ENCODE results near the gene GPRC5B.

DNA sequence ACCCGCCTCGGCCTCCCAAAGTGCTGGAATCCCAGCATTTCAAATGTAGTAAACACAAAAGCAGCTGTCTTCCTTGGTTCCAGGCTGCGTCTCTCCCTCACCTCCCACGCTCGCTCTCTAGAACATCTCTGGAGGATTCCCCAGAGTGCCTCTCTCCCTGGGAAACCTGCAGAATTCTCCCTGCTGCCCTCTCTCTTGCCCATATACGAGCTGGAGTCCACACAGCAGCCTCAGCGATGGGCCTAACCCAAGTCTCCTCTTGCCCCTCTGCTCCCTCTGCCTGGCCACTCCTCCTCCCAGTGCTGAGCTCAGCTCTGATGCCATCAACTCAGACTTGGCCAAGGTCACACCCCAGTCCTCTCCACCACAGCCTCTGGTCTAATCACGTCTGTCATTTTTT is 10.6 kb downstream of the GPRC5B start:
- TF ChIP-seq YY1 (IDR thresholded peaks at IDR 0.05; ENCODE audit: low read depth) (no peak), EP300 (IDR thresholded peaks at IDR 0.05; ENCODE audit: borderline replicate concordance) (no peak), FOXM1 (IDR thresholded peaks at IDR 0.05; ENCODE audit: borderline replicate concordance, low read depth) (no peak), EGR1 (IDR thresholded peaks at IDR 0.05) (no peak), TCF12 (IDR thresholded peaks at IDR 0.05; ENCODE audit: low read depth) (no peak), CEBPB (IDR thresholded peaks at IDR 0.05) (no peak)

Measured in Ishikawa (cell line).